IMR-90 (cell line): Measurements from ENCODE around the gene MTFR1L. TPM values are rescaled to one million over a fixed set of nuclear protein-coding genes. Genes with fewer than 3 reads are reported as not detected.

Experiments used
- ATAC-seq: fragments of 200-7000 bp; cut with Tn5 transposase; 2 replicates; pipeline ENCODE4 v1.9.1; 2020; ENCODE audit warnings: low read depth, mild to moderate bottlenecking, moderate library complexity
- BruUV-seq: library from RNA; stranded (reverse); fragments of 400-500 nt; replicated peaks from 2 replicates; lab custom pipeline; 2021; lab: Mats Ljungman, UMichigan
- CTCF ChIA-PET: fragments of 300-600 bp; formaldehyde crosslinking; extraction: SDS; loops from one replicate; lab custom pipeline; 2021; ENCODE audit warnings: antibody characterized with exemption; lab: Yijun Ruan, JAX
- POLR2A ChIA-PET: fragments of 300-600 bp; sonication (Branson Sonifier 250); formaldehyde crosslinking; loops from one replicate; lab custom pipeline; 2022; ENCODE audit warnings: antibody characterized with exemption; ENCODE audit not compliant: unreplicated experiment; lab: Charles Lee
- DNase-seq: peaks from one replicate; pipeline ENCODE4 v3.0.0; 2013
- H2AFZ ChIP-seq: replicated peaks from 2 replicates; pipeline ENCODE3; 2013; ENCODE audit warnings: low read length, mild to moderate bottlenecking; ENCODE audit not compliant: poor library complexity
- H2AK5ac ChIP-seq: 2 replicates; pipeline ENCODE4 v1.6.1; 2013; ENCODE audit warnings: low read depth, low read length, inconsistent platforms
- H2AK9ac ChIP-seq: replicated peaks from 2 replicates; pipeline ENCODE3; 2013; ENCODE audit warnings: mild to moderate bottlenecking, low read depth, low read length, moderate library complexity; ENCODE audit not compliant: poor library complexity
- H2BK120ac ChIP-seq: 2 replicates; pipeline ENCODE4 v1.6.1; 2013; ENCODE audit warnings: low read depth, low read length, inconsistent platforms
- H2BK15ac ChIP-seq: 3 replicates; pipeline ENCODE4 v1.6.1; 2013; ENCODE audit warnings: low read depth, low read length, inconsistent platforms
- H2BK20ac ChIP-seq: 2 replicates; pipeline ENCODE4 v1.6.1; 2013; ENCODE audit warnings: low read depth, mild to moderate bottlenecking, inconsistent platforms, low read length, moderate library complexity
- H2BK5ac ChIP-seq: 2 replicates; pipeline ENCODE4 v1.6.1; 2013; ENCODE audit warnings: mild to moderate bottlenecking, low read depth, low read length, inconsistent platforms; ENCODE audit not compliant: poor library complexity, severe bottlenecking
- H3K14ac ChIP-seq: replicated peaks from 2 replicates; pipeline ENCODE4 v1.6.1; 2013; ENCODE audit warnings: low read depth, low read length, inconsistent platforms
- H3K18ac ChIP-seq: 2 replicates; pipeline ENCODE4 v1.6.1; 2013; ENCODE audit warnings: low read depth, low read length, control low read depth
- H3K23ac ChIP-seq: 2 replicates; pipeline ENCODE4 v1.6.1; 2013; ENCODE audit warnings: low read depth, low read length, inconsistent platforms
- H3K27ac ChIP-seq: 2 replicates; pipeline ENCODE4 v1.5.1; 2013; ENCODE audit warnings: mild to moderate bottlenecking, control low read depth, low read length; ENCODE audit not compliant: insufficient read depth
- H3K27me3 ChIP-seq: 2 replicates; pipeline ENCODE4 v1.6.1; 2013; ENCODE audit warnings: low read length; ENCODE audit not compliant: control insufficient read depth, insufficient read depth
- H3K36me3 ChIP-seq: 2 replicates; pipeline ENCODE4 v1.6.1; 2013; ENCODE audit warnings: low read length, mixed read lengths; ENCODE audit not compliant: control insufficient read depth, insufficient read depth
- H3K4ac ChIP-seq: 2 replicates; pipeline ENCODE4 v1.6.1; 2013; ENCODE audit warnings: low read depth, low read length, inconsistent platforms
- H3K4me1 ChIP-seq: 2 replicates; pipeline ENCODE4 v1.6.1; 2013; ENCODE audit warnings: low read length, mixed read lengths; ENCODE audit not compliant: control insufficient read depth, insufficient read depth
- H3K4me2 ChIP-seq: 2 replicates; pipeline ENCODE4 v1.6.1; 2013; ENCODE audit warnings: low read depth, mild to moderate bottlenecking, control low read depth, low read length, moderate library complexity
- H3K4me3 ChIP-seq: 2 replicates; pipeline ENCODE4 v1.5.1; 2013; ENCODE audit warnings: low read depth, mild to moderate bottlenecking, control low read depth, low read length, moderate library complexity; ENCODE audit not compliant: insufficient read depth
- H3K56ac ChIP-seq: 2 replicates; pipeline ENCODE4 v1.6.1; 2013; ENCODE audit warnings: low read length, inconsistent platforms; ENCODE audit not compliant: insufficient read depth; ENCODE audit errors: extremely low read depth
- H3K79me1 ChIP-seq, 2 experiments: 2 replicates each; pipeline ENCODE4 v1.6.1; 2013; ENCODE audit warnings: low read length in 2 of 2, inconsistent platforms in 1 of 2, low read depth in 1 of 2
- H3K9ac ChIP-seq: 2 replicates; pipeline ENCODE4 v1.6.1; 2013; ENCODE audit warnings: low read depth, low read length, control low read depth
- H3K9me1 ChIP-seq: 2 replicates; pipeline ENCODE4 v1.6.1; 2013; ENCODE audit warnings: low read length, inconsistent platforms; ENCODE audit not compliant: insufficient read depth
- H3K9me3 ChIP-seq: 2 replicates; pipeline ENCODE4 v1.6.1; 2013; ENCODE audit warnings: low read length; ENCODE audit not compliant: control insufficient read depth, insufficient read depth
- H4K20me1 ChIP-seq: 2 replicates; pipeline ENCODE4 v1.6.1; 2013; ENCODE audit warnings: low read length, inconsistent platforms; ENCODE audit not compliant: insufficient read depth
- H4K5ac ChIP-seq: 2 replicates; pipeline ENCODE4 v1.6.1; 2013; ENCODE audit warnings: mild to moderate bottlenecking, low read depth, low read length, control low read depth
- H4K8ac ChIP-seq, 2 experiments: 2 replicates each; pipeline ENCODE4 v1.6.1; 2013; ENCODE audit warnings: low read depth in 2 of 2, low read length in 2 of 2, control low read depth in 1 of 2, inconsistent platforms in 1 of 2
- H4K91ac ChIP-seq: 2 replicates; pipeline ENCODE4 v1.6.1; 2013; ENCODE audit warnings: low read depth, low read length, inconsistent platforms; ENCODE audit not compliant: insufficient read depth
- BHLHE40 ChIP-seq: fragments of 150-350 bp; IDR thresholded peaks from 2 replicates; pipeline ENCODE4 v1.6.1; 2016; ENCODE audit warnings: mild to moderate bottlenecking, low read depth, low read length
- CEBPB ChIP-seq: IDR thresholded peaks from 2 replicates; pipeline ENCODE4 v1.6.1; 2012; ENCODE audit warnings: low read depth, low read length, improper control_type of control experiment
- MAFK ChIP-seq: IDR thresholded peaks from 2 replicates; pipeline ENCODE4 v1.6.1; 2012; ENCODE audit warnings: low read depth, low read length, improper control_type of control experiment
- MAZ ChIP-seq: IDR thresholded peaks from 2 replicates; pipeline ENCODE4 v1.6.1; 2012; ENCODE audit warnings: low read depth, mild to moderate bottlenecking, low read length, improper control_type of control experiment, moderate library complexity, borderline replicate concordance
- NFE2L2 ChIP-seq: fragments of 150-350 bp; IDR thresholded peaks from 2 replicates; pipeline ENCODE4 v1.6.1; 2016; ENCODE audit warnings: low read depth, mild to moderate bottlenecking, low read length
- RCOR1 ChIP-seq: IDR thresholded peaks from 2 replicates; pipeline ENCODE4 v1.6.1; 2012; ENCODE audit warnings: mild to moderate bottlenecking, low read length, improper control_type of control experiment; ENCODE audit not compliant: insufficient replicate concordance
- RFX5 ChIP-seq: IDR thresholded peaks from 2 replicates; pipeline ENCODE4 v1.8.0; 2012; ENCODE audit warnings: low read depth, mild to moderate bottlenecking, low read length, moderate library complexity
- WGBS, 2 experiments: methylation state at CpG; one replicate each; pipeline versions ENCODE4 v1.1.5 to v1.1.7; 2013; ENCODE audit warnings: missing lambda C conversion rate in 2 of 2; ENCODE audit not compliant: insufficient read length in 1 of 2; ENCODE audit errors: extremely low coverage in 2 of 2; 5-methylcytosine and 5-hydroxymethylcytosine counted together
- dilution Hi-C: fragments of 300-500 bp; cut with HindIII; formaldehyde crosslinking; loops from one replicate; pipeline ENCODE4 v1.14.3; 2018; ENCODE audit warnings: low sequenced_read_pairs; ENCODE audit not compliant: unreplicated experiment
- in situ Hi-C: fragments of 300-500 bp; cut with MboI; formaldehyde crosslinking; loops from 3 replicates; pipeline ENCODE4 v1.14.3; 2019; ENCODE audit warnings: low sequenced_read_pairs, inconsistent platforms, mixed read lengths
- intact Hi-C: fragments of 100-400 bp; cut with micrococcal nuclease; formaldehyde crosslinking; loops from 2 replicates; pipeline ENCODE4 v1.10.0; 2022
- polyA plus RNA-seq, 3 experiments: library from polyadenylated mRNA; depleted of rRNA; stranded (reverse); fragments of >200 nt; gene quantifications; 2 replicates each; pipeline ENCODE4 v1.2.3, GENCODE V29; 2012; ENCODE audit warnings: low replicate concordance in 1 of 3
- total RNA-seq: library from RNA; depleted of rRNA; stranded (reverse); fragments of >200 nt; gene quantifications from 2 replicates; pipeline ENCODE4 v1.2.3, GENCODE V29; 2012
- TF ChIP-seq, protein P1 (sequence below): fragments of 150-350 bp; IDR thresholded peaks from 2 replicates; pipeline ENCODE4 v1.6.1; 2017; ENCODE audit warnings: mild to moderate bottlenecking, antibody characterized with exemption, low read length, low read depth

Gene MTFR1L
- total and polyA plus RNA-seq, 2 of the 4 experiments (the other 2 are of a cell fraction) = 69.1 to 69.7 TPM

DNA sequence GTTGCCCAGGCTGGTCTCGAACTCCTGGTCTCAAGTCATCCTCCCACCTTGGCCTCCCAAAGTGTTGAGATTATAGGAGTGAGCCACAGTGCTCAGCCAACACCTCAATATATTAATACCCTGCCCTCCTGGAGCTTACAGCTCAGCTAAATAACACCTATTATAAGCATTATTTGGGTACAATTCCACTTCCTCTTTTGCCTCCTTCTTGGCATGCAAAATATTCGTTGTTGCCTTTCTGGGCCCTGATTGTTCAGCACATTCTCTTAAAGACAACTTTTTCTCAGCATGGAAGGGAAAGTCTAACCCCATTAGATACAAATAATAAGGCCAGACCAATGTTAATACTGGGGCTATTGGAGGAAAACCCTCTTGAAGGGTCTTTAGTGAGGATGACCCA is 53.0 kb downstream of the MTFR1L start:
- WGBS, 2 experiments = no CpG with 5 or more reads among the region's 2 CpGs
- Histone ChIP-seq H3K4me2 (no peak overlapping the region), H3K14ac (no peak overlapping the region), H2AFZ (no peak overlapping the region), H3K27me3 (no peaks in the 10 kb centered on the region), H4K20me1 (0 out of 2 replicates have a peak, but pooled peaks cover 3% of the 10 kb centered on the region), H4K91ac (no peak overlapping the region), H2BK15ac (no peak overlapping the region), H3K56ac (no peak overlapping the region), H3K23ac (no peak overlapping the region), H3K36me3 (peaks cover 15% of the 10 kb centered on the region), H3K9ac (no peak overlapping the region), H3K27ac (no peak overlapping the region), H3K9me1 (peaks cover 9% of the 10 kb centered on the region; the same call in 1 of the 2 replicates), H2BK120ac (no peak overlapping the region), H3K18ac (no peak overlapping the region), H2AK5ac (no peak overlapping the region), H3K4me3 (no peak overlapping the region), H2BK20ac (no peak overlapping the region), H4K5ac (no peak overlapping the region), H3K4ac (no peak overlapping the region), H2AK9ac (no peak overlapping the region), H2BK5ac (no peak overlapping the region), H3K9me3 (no peaks in the 10 kb centered on the region), H4K8ac (no peak overlapping the region), H3K4me1 (peaks cover 18% of the 10 kb centered on the region), H3K79me1 (peaks cover 42 to 46% of the 10 kb centered on the region in 2 experiments)
- dilution Hi-C loops = no loop called here
- intact Hi-C loops = no loop called here
- no peak for TF ChIP-seq RCOR1
- TF ChIP-seq MAZ = no peak
- TF ChIP-seq RFX5 = no peak
- no peak for TF ChIP-seq MAFK
- no peak for TF ChIP-seq BHLHE40
- no peak for TF ChIP-seq NFE2L2
- TF ChIP-seq CEBPB = no peak
- TF ChIP-seq, protein P1, sequence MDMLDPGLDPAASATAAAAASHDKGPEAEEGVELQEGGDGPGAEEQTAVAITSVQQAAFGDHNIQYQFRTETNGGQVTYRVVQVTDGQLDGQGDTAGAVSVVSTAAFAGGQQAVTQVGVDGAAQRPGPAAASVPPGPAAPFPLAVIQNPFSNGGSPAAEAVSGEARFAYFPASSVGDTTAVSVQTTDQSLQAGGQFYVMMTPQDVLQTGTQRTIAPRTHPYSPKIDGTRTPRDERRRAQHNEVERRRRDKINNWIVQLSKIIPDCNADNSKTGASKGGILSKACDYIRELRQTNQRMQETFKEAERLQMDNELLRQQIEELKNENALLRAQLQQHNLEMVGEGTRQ = no peak
- ATAC-seq (no peak), DNase-seq (no peak)
- CTCF ChIA-PET = interaction anchor here (0.8 kb wide), 1 partner anchor 23 kb away, joined by 3 read pairs; no protein-coding TSS in a partner anchor
- POLR2A ChIA-PET = no interaction called here
- in situ Hi-C loops = no loop called here
- BruUV-seq = TSS peak; percentile 27
